Measurements from ENCODE around the gene CCZ1.
"Not testable (repeated sequence)": the region's sequence is repeated elsewhere in the genome, so short reads cannot be mapped to it uniquely, and the experiment has no call there.

CCZ1 gene

GRCh38 chr7:5916529-5916928 is 18.0 kb downstream of the CCZ1 start:
- DNase-seq = not testable (repeated sequence)

GRCh38 chr7:5924180-5924579 is 25.6 kb downstream of the CCZ1 start:
- not testable (repeated sequence) for DNase-seq

GRCh38 chr7:5924630-5925029 is 26.1 kb downstream of the CCZ1 start:
- DNase-seq = not testable (repeated sequence)

- not testable (repeated sequence) for DNase-seq
Observed at GRCh38 chr7:5926263-5926870, 27.8 kb downstream of the CCZ1 start.

GRCh38 chr7:5930290-5930689 is 31.8 kb downstream of the CCZ1 start:
- DNase-seq = not testable (repeated sequence)

GRCh38 chr7:5931250-5931649 is 32.7 kb downstream of the CCZ1 start:
- DNase-seq = not testable (repeated sequence)

GRCh38 chr7:5931905-5932644 is 33.5 kb downstream of the CCZ1 start:
- not testable (repeated sequence) for DNase-seq

- DNase-seq = not testable (repeated sequence)
Observed at GRCh38 chr7:5934945-5935450, 36.5 kb downstream of the CCZ1 start.

GRCh38 chr7:5963205-5963604 is 64.7 kb downstream of the CCZ1 start:
- DNase-seq = not testable (repeated sequence)

- DNase-seq = not testable (repeated sequence)
Observed at GRCh38 chr7:5963810-5964209, 65.3 kb downstream of the CCZ1 start.

- not testable (repeated sequence) for DNase-seq
Observed at GRCh38 chr7:5970347-5970911, 71.9 kb downstream of the CCZ1 start, which contains the start of gene RSPH10B. TSS of gene RSPH10B (minus strand) at chr7:5970689. CDS start at chr7:5967116, 3,573 bp downstream.

- DNase-seq = not testable (repeated sequence)
Observed at GRCh38 chr7:5973580-5973979, 75.0 kb downstream of the CCZ1 start.

All from hematopoietic multipotent progenitor cell treated with erythropoietin and hydrocortisone succinate and interleukin-3 and kit ligand, for 8 days (in vitro differentiated cells).